ENCODE results near the gene CDC27. TPM values are rescaled to one million over a fixed set of nuclear protein-coding genes. Genes with fewer than 3 reads are reported as not detected.

CDC27 gene
- total RNA-seq, 4 donors from 2014 or later: 26.5 to 65.9 (median 49.4) TPM

- in situ Hi-C loops (cut with MboI; ENCODE audit: low sequenced_read_pairs in 4 of 4) (no loop called here), intact Hi-C loops (cut with DNase I; ENCODE audit: low total_unique reads) (no loop called here)
- Histone ChIP-seq H3K27me3 (no peaks in the 10 kb centered on the region), H3K36me3 (no peaks in the 10 kb centered on the region), H3K27ac (no peak overlapping the region), H3K9me3 (no peaks in the 10 kb centered on the region), H3K4me3 (no peak overlapping the region), H3K4me1 (peaks cover 26% of the 10 kb centered on the region in 2 donors)
- no peak for TF ChIP-seq CTCF (IDR thresholded peaks at IDR 0.05 in 4 of 5, conservative IDR thresholded peaks at IDR 0.05 in 1 of 5)
- no peak for ATAC-seq
- DNase-seq: no peak
Observed at GRCh38 chr17:47190770-47191169, 1.7 kb upstream of the CDC27 start.

- intact Hi-C loops (cut with DNase I; ENCODE audit: low total_unique reads): no loop called here
- H3K4me3 ChIP-seq: no peak overlapping the region
- no peaks in the 10 kb centered on the region for H3K27me3 ChIP-seq
- no peaks in the 10 kb centered on the region for H3K36me3 ChIP-seq
- peaks cover 30 to 32% of the 10 kb centered on the region in 2 donors for H3K4me1 ChIP-seq
- H3K27ac ChIP-seq: no peak overlapping the region
- in situ Hi-C loops (cut with MboI; ENCODE audit: low sequenced_read_pairs in 4 of 4): no loop called here
- TF ChIP-seq CTCF (IDR thresholded peaks at IDR 0.05 in 4 of 5, conservative IDR thresholded peaks at IDR 0.05 in 1 of 5): no peak
- no peak for TF ChIP-seq POLR2A (IDR thresholded peaks at IDR 0.05)
- ATAC-seq (no peak), DNase-seq (no peak)
- no peaks in the 10 kb centered on the region for H3K9me3 ChIP-seq
Observed at GRCh38 chr17:47190243-47190642, 1.1 kb upstream of the CDC27 start.

GRCh38 chr17:47189732-47190237 is 690 bp upstream of the CDC27 start:
- peak overlapping the region; percentile 80 to 97 (median 94) for H3K27ac ChIP-seq
- in situ Hi-C loops (cut with MboI; ENCODE audit: low sequenced_read_pairs in 4 of 4) (no loop called here), intact Hi-C loops (cut with DNase I; ENCODE audit: low total_unique reads) (no loop called here)
- peak overlapping the region; percentile 50 to 95 (median 66) for H3K4me3 ChIP-seq
- TF ChIP-seq CTCF (IDR thresholded peaks at IDR 0.05 in 4 of 5, conservative IDR thresholded peaks at IDR 0.05 in 1 of 5) (no peak), POLR2A (IDR thresholded peaks at IDR 0.05) (no peak)
- no peaks in the 10 kb centered on the region for H3K36me3 ChIP-seq
- H3K4me1 ChIP-seq: peaks cover 30 to 32% of the 10 kb centered on the region in 2 donors
- no peaks in the 10 kb centered on the region for H3K9me3 ChIP-seq
- no peak for ATAC-seq
- no peaks in the 10 kb centered on the region for H3K27me3 ChIP-seq
- DNase-seq: no peak

GRCh38 chr17:47188271-47188875 is 722 bp downstream of the CDC27 start:
- no peak for DNase-seq
- TF ChIP-seq POLR2A (IDR thresholded peaks at IDR 0.05) (no peak), CTCF (IDR thresholded peaks at IDR 0.05 in 4 of 5, conservative IDR thresholded peaks at IDR 0.05 in 1 of 5) (no peak)
- peaks cover 37 to 47% of the 10 kb centered on the region in 2 donors for H3K4me1 ChIP-seq
- no peaks in the 10 kb centered on the region for H3K9me3 ChIP-seq
- H3K4me3 ChIP-seq: peak overlapping the region; percentile 72 to 95 (median 77)
- peak overlapping the region; percentile 91 to 97 (median 94) for H3K27ac ChIP-seq
- no peaks in the 10 kb centered on the region for H3K27me3 ChIP-seq
- ATAC-seq: peak in 1 of 2 donors; percentile 10
- intact Hi-C loops (cut with DNase I; ENCODE audit: low total_unique reads) (no loop called here), in situ Hi-C loops (cut with MboI; ENCODE audit: low sequenced_read_pairs in 4 of 4) (no loop called here)
- H3K36me3 ChIP-seq: no peaks in the 10 kb centered on the region
